Activated CD4-positive, alpha-beta T cell treated with anti-CD3 and anti-CD28 coated beads, Interleukin-2, amount 50 U/mL, for 48 hours (primary cell): ENCODE results near the gene LEF1.
A peak's percentile ranks its signal among the peaks of the same experiment; 100 is the strongest.
"Not testable (repeated sequence)": the region's sequence is repeated elsewhere in the genome, so short reads cannot be mapped to it uniquely, and the experiment has no call there.

Source experiments
- DNase-seq, 2 experiments: peaks; one replicate each; pipeline ENCODE4 v3.0.0-alpha.2; 2020

LEF1 gene

GRCh38 chr4:108029016-108029720, 139.6 kb downstream of the LEF1 start:
- peak in 1 of 2 experiments; percentile 58 for DNase-seq

GRCh38 chr4:108024878-108025165, 143.9 kb downstream of the LEF1 start:
- no peak for DNase-seq

- DNase-seq, result no peak
These were observed 144.5 kb downstream of the LEF1 start for GRCh38 chr4:108024085-108024877.

GRCh38 chr4:108018884-108019187, 149.9 kb downstream of the LEF1 start:
- no peak for DNase-seq

- DNase-seq, result peak; percentile 89 to 90
These were observed 150.5 kb downstream of the LEF1 start for GRCh38 chr4:108018040-108018883.

GRCh38 chr4:108013955-108014354, 154.8 kb downstream of the LEF1 start:
- DNase-seq, result no peak

GRCh38 chr4:108013327-108013726, 155.4 kb downstream of the LEF1 start:
- no peak for DNase-seq

GRCh38 chr4:108012382-108012781, 156.3 kb downstream of the LEF1 start:
- DNase-seq, result not testable (repeated sequence)

GRCh38 chr4:108010167-108010566, 158.6 kb downstream of the LEF1 start:
- no peak for DNase-seq

- no peak for DNase-seq
These were observed 160.0 kb downstream of the LEF1 start for GRCh38 chr4:108008721-108009120.

GRCh38 chr4:108007984-108008383, 160.7 kb downstream of the LEF1 start:
- no peak for DNase-seq

- DNase-seq, result no peak
These were observed 162.4 kb downstream of the LEF1 start for GRCh38 chr4:108006361-108006760.

- DNase-seq, result no peak
These were observed 162.9 kb downstream of the LEF1 start for GRCh38 chr4:108005807-108006206.

- no peak for DNase-seq
These were observed 164.1 kb downstream of the LEF1 start for GRCh38 chr4:108004646-108005045.

GRCh38 chr4:108003982-108004515, 164.7 kb downstream of the LEF1 start:
- DNase-seq, result no peak

- DNase-seq, result no peak
These were observed 167.1 kb downstream of the LEF1 start for GRCh38 chr4:108001540-108002135.

GRCh38 chr4:107999932-108000539, 168.7 kb downstream of the LEF1 start:
- DNase-seq, result no peak

GRCh38 chr4:107997794-107998193, 170.9 kb downstream of the LEF1 start:
- DNase-seq, result no peak
